ENCODE results near the gene ATG13. TPM values are rescaled to one million over a fixed set of nuclear protein-coding genes. Genes with fewer than 3 reads are reported as not detected.
"Not testable (repeated sequence)": the region's sequence is repeated elsewhere in the genome, so short reads cannot be mapped to it uniquely, and the experiment has no call there.

Gene ATG13
- total RNA-seq, 6 experiments from 2014 or later, result 64.2 to 94.0 (median 85.3) TPM

GRCh38 chr11:46712874-46713576 lies 95.7 kb downstream of the ATG13 start:
- peaks cover 7% of the 10 kb centered on the region; the same call in 1 of the 2 replicates for H3K36me3 Mint-ChIP-seq (ENCODE audit: low read depth)
- no peak for DNase-seq
- no peak for TF ChIP-seq CTCF (IDR thresholded peaks at IDR 0.05)
- no peak overlapping the region for H3K27ac Mint-ChIP-seq
- no peak overlapping the region for H3K4me3 Mint-ChIP-seq
- no peaks in the 10 kb centered on the region for H3K9me3 Mint-ChIP-seq
- H3K4me1 Mint-ChIP-seq (ENCODE audit: low read depth), result peaks cover 35% of the 10 kb centered on the region
- H3K27me3 Mint-ChIP-seq (ENCODE audit: insufficient read depth), result no peaks in the 10 kb centered on the region

DNA sequence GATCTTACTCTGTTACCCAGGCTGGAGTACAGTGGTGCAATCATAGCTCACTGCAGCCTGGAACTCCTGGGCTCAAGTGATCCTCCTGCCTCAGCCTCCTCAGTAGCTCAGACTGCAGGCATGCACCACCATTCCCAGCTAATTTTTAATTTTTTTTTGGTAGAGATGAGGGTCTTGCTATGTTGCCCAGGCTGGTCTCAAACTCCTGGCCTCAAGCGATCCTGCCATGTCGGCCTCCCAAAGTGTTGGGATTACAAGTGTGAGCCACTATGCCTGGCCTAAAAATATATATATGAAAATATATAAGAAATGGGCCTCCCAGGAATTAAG lies 100.4 kb downstream of the ATG13 start:
- H3K4me1 Mint-ChIP-seq (ENCODE audit: low read depth), result peaks cover 16% of the 10 kb centered on the region

GRCh38 chr11:46718155-46719019 lies 101.0 kb downstream of the ATG13 start:
- no peak for TF ChIP-seq CTCF (IDR thresholded peaks at IDR 0.05)
- Mint-ChIP-seq H3K9me3 (no peaks in the 10 kb centered on the region), H3K4me1 (ENCODE audit: low read depth) (peaks cover 16% of the 10 kb centered on the region), H3K4me3 (no peak overlapping the region), H3K27me3 (ENCODE audit: insufficient read depth) (peaks cover 3% of the 10 kb centered on the region), H3K27ac (no peak overlapping the region), H3K36me3 (ENCODE audit: low read depth) (no peaks in the 10 kb centered on the region)
- DNase-seq, result no peak

More for the DNA sequence above, 100.4 kb downstream of the ATG13 start:
- not testable (repeated sequence) for DNase-seq; H3K27ac Mint-ChIP-seq; H3K27me3 Mint-ChIP-seq (ENCODE audit: insufficient read depth); H3K4me3 Mint-ChIP-seq; H3K9me3 Mint-ChIP-seq; H3K36me3 Mint-ChIP-seq (ENCODE audit: low read depth)

- no peak for DNase-seq
- Mint-ChIP-seq H3K4me3 (no peak within 1 kb of the TSS), H3K27me3 (ENCODE audit: insufficient read depth) (peaks cover 3% of the 10 kb centered on the region), H3K9me3 (no peaks in the 10 kb centered on the region), H3K4me1 (ENCODE audit: low read depth) (peaks cover 12% of the 10 kb centered on the region), H3K27ac (no peak within 1 kb of the TSS), H3K36me3 (ENCODE audit: low read depth) (no peaks in the 10 kb centered on the region)
- no peak for TF ChIP-seq CTCF (IDR thresholded peaks at IDR 0.05)
Observed at GRCh38 chr11:46719048-46719542, 101.7 kb downstream of the ATG13 start, which contains the start of gene F2. Gene F2 (plus strand): TSS chr11:46719213. CDS start chr11:46719236, 23 bp downstream.

GRCh38 chr11:46719543-46720218 lies 102.3 kb downstream of the ATG13 start:
- no peak for TF ChIP-seq CTCF (IDR thresholded peaks at IDR 0.05)
- Mint-ChIP-seq H3K36me3 (ENCODE audit: low read depth) (no peaks in the 10 kb centered on the region), H3K27me3 (ENCODE audit: insufficient read depth) (peaks cover 3% of the 10 kb centered on the region)

More at GRCh38 chr11:46719543-46720218, 102.3 kb downstream of the ATG13 start:
- Mint-ChIP-seq H3K4me3 (no peak overlapping the region), H3K4me1 (ENCODE audit: low read depth) (peaks cover 6% of the 10 kb centered on the region), H3K9me3 (no peaks in the 10 kb centered on the region), H3K27ac (no peak overlapping the region)
- DNase-seq, result no peak
